ENCODE results near the gene GPR158.

GRCh38 chr10:25451401-25451800, 276.6 kb downstream of the GPR158 start:
- TF ChIP-seq CTCF (conservative IDR thresholded peaks at IDR 0.05; ENCODE audit: low read depth, low read length): no peak
- TF ChIP-seq EZH2phosphoT487 (IDR thresholded peaks at IDR 0.05; ENCODE audit: borderline replicate concordance, low read length): no peak

All from PC-3 (cell line).